SK-N-SH treated with all-trans-retinoic acid at 6 μM for 48 hours (cell line): ENCODE data around the gene TLCD5.

Experiments used
- ATAC-seq: fragments of 200-7000 bp; cut with Tn5 transposase; 3 replicates; pipeline ENCODE4 v1.9.1; 2020; ENCODE audit warnings: mild to moderate bottlenecking, moderate library complexity
- ARNTL ChIP-seq: fragments of 450-650 bp; formaldehyde crosslinking; IDR thresholded peaks from 2 replicates; pipeline ENCODE4 v1.5.0; 2020; ENCODE audit warnings: low read depth, mild to moderate bottlenecking, moderate library complexity, borderline replicate concordance
- BACH2 ChIP-seq: fragments of 250-450 bp; sonication (Bioruptor Pico); IDR thresholded peaks from 2 replicates; pipeline ENCODE4 v1.9.0; 2021; ENCODE audit warnings: mild to moderate bottlenecking, borderline replicate concordance
- CREB5 ChIP-seq: fragments of 250-450 bp; sonication (Bioruptor Pico); IDR thresholded peaks from 2 replicates; pipeline ENCODE4 v1.5.1; 2020; ENCODE audit warnings: low read depth, mild to moderate bottlenecking, moderate library complexity
- CSDC2 ChIP-seq: fragments of 250-450 bp; sonication (Bioruptor Pico); IDR thresholded peaks from 2 replicates; pipeline ENCODE4 v1.5.0; 2020; ENCODE audit warnings: mild to moderate bottlenecking, moderate library complexity
- ESRRG ChIP-seq: fragments of 250-450 bp; sonication (Bioruptor Pico); IDR thresholded peaks from 2 replicates; pipeline ENCODE4 v1.6.1; 2021; ENCODE audit warnings: mild to moderate bottlenecking
- GLIS3 ChIP-seq: fragments of 250-450 bp; sonication (Bioruptor Pico); IDR thresholded peaks from 2 replicates; pipeline ENCODE4 v1.5.0; 2020; ENCODE audit warnings: mild to moderate bottlenecking, moderate library complexity
- ISL1 ChIP-seq: fragments of 250-450 bp; sonication (Bioruptor Pico); IDR thresholded peaks from 2 replicates; pipeline ENCODE4 v2.1.2; 2022; ENCODE audit warnings: mild to moderate bottlenecking, moderate library complexity
- OSR1 ChIP-seq: fragments of 250-450 bp; sonication (Bioruptor Pico); IDR thresholded peaks from 2 replicates; pipeline ENCODE4 v1.8.0; 2022; ENCODE audit warnings: moderate library complexity, mild to moderate bottlenecking, inconsistent platforms
- PATZ1 ChIP-seq: fragments of 250-450 bp; sonication (Bioruptor Pico); IDR thresholded peaks from 2 replicates; pipeline ENCODE4 v1.8.0; 2020; ENCODE audit warnings: mild to moderate bottlenecking, moderate library complexity, borderline replicate concordance
- PPARA ChIP-seq: fragments of 250-450 bp; sonication (Bioruptor Pico); IDR thresholded peaks from 2 replicates; pipeline ENCODE4 v1.5.0; 2020; ENCODE audit warnings: mild to moderate bottlenecking, borderline replicate concordance
- RARB ChIP-seq: fragments of 250-450 bp; sonication (Bioruptor Pico); IDR thresholded peaks from 2 replicates; pipeline ENCODE4 v1.8.0; 2021; ENCODE audit warnings: mild to moderate bottlenecking, moderate library complexity
- SNAI2 ChIP-seq: fragments of 250-450 bp; sonication (Bioruptor Pico); IDR thresholded peaks from 2 replicates; pipeline ENCODE4 v1.5.0; 2020; ENCODE audit warnings: mild to moderate bottlenecking, moderate library complexity
- TCF4 ChIP-seq: fragments of 250-450 bp; sonication (Bioruptor Pico); IDR thresholded peaks from 2 replicates; pipeline ENCODE4 v1.8.0; 2021; ENCODE audit warnings: mild to moderate bottlenecking, moderate library complexity, borderline replicate concordance
- TOX ChIP-seq: fragments of 250-450 bp; sonication (Bioruptor Pico); IDR thresholded peaks from 2 replicates; pipeline ENCODE4 v1.8.0; 2021; ENCODE audit warnings: mild to moderate bottlenecking, moderate library complexity, borderline replicate concordance
- TSHZ2 ChIP-seq: fragments of 250-450 bp; sonication (Bioruptor Pico); IDR thresholded peaks from 2 replicates; pipeline ENCODE4 v1.5.0; 2020; ENCODE audit warnings: mild to moderate bottlenecking, moderate library complexity
- ZC3H10 ChIP-seq: fragments of 250-450 bp; sonication (Bioruptor Pico); IDR thresholded peaks from 2 replicates; pipeline ENCODE4 v1.5.1; 2021; ENCODE audit warnings: mild to moderate bottlenecking, moderate library complexity
- ZFP3 ChIP-seq: fragments of 250-450 bp; sonication (Bioruptor Pico); IDR thresholded peaks from 2 replicates; pipeline ENCODE4 v1.5.0; 2020; ENCODE audit warnings: mild to moderate bottlenecking, moderate library complexity
- ZFP30 ChIP-seq: fragments of 450-650 bp; formaldehyde crosslinking; IDR thresholded peaks from 2 replicates; pipeline ENCODE4 v1.5.0; 2022; ENCODE audit warnings: mild to moderate bottlenecking, moderate library complexity
- ZNF565 ChIP-seq: fragments of 450-650 bp; formaldehyde crosslinking; conservative IDR thresholded peaks from 2 replicates; pipeline ENCODE4 v1.5.0; 2020; ENCODE audit warnings: low read depth, mild to moderate bottlenecking, moderate library complexity
- ZNF70 ChIP-seq: fragments of 450-650 bp; formaldehyde crosslinking; IDR thresholded peaks from 2 replicates; pipeline ENCODE4 v1.5.0; 2020; ENCODE audit warnings: mild to moderate bottlenecking, moderate library complexity
- ZNF8 ChIP-seq: fragments of 450-650 bp; formaldehyde crosslinking; IDR thresholded peaks from 2 replicates; pipeline ENCODE4 v1.5.0; 2020; ENCODE audit warnings: mild to moderate bottlenecking, moderate library complexity
- TF ChIP-seq, protein P1 (sequence below): fragments of 250-450 bp; sonication (Bioruptor Pico); IDR thresholded peaks from 2 replicates; pipeline ENCODE4 v1.5.1; 2021; ENCODE audit warnings: mild to moderate bottlenecking, moderate library complexity

Gene TLCD5

GRCh38 chr11:120283124-120283523, 42.0 kb upstream of the TLCD5 start:
- no peak for TF ChIP-seq ZNF8 (CRISPR knock-in tag)
- no peak for ATAC-seq

DNA sequence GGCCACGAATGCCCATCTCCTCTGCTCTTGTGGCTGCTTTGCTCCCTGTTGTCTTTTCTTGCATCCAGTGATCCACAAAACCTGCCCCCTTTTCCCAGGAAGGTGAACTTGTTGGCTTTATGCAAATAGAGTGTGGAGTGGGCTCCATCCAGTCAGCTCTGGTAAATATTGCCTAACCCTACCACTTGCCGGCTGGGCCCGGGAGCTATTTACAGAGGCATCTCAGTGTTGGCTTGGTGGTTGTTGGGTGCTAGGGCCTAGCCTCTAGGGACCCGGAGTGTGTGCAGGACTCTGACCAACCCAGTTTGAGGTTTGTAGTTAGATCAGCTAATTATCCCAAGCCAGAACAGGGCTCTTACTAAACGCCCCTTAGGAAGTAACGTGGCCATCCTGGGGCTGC, 40.8 kb upstream of the TLCD5 start:
- no peak for TF ChIP-seq CREB5 (CRISPR knock-in tag)
- no peak for TF ChIP-seq TOX (CRISPR knock-in tag)
- TF ChIP-seq GLIS3, result no peak
- TF ChIP-seq ESRRG (CRISPR knock-in tag), result no peak
- no peak for TF ChIP-seq PPARA (CRISPR knock-in tag)
- TF ChIP-seq ZFP30 (CRISPR knock-in tag), result no peak
- no peak for TF ChIP-seq ZNF565 (CRISPR knock-in tag)
- no peak for TF ChIP-seq OSR1 (CRISPR knock-in tag)
- TF ChIP-seq BACH2 (CRISPR knock-in tag), result no peak
- no peak for TF ChIP-seq ISL1 (CRISPR knock-in tag)
- no peak for TF ChIP-seq ZFP3 (CRISPR knock-in tag)
- TF ChIP-seq SNAI2 (CRISPR knock-in tag), result no peak
- no peak for TF ChIP-seq CSDC2 (CRISPR knock-in tag)
- TF ChIP-seq, protein P1, sequence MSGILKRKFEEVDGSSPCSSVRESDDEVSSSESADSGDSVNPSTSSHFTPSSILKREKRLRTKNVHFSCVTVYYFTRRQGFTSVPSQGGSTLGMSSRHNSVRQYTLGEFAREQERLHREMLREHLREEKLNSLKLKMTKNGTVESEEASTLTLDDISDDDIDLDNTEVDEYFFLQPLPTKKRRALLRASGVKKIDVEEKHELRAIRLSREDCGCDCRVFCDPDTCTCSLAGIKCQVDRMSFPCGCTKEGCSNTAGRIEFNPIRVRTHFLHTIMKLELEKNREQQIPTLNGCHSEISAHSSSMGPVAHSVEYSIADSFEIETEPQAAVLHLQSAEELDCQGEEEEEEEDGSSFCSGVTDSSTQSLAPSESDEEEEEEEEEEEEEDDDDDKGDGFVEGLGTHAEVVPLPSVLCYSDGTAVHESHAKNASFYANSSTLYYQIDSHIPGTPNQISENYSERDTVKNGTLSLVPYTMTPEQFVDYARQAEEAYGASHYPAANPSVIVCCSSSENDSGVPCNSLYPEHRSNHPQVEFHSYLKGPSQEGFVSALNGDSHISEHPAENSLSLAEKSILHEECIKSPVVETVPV, result no peak
- TF ChIP-seq TCF4 (CRISPR knock-in tag), result no peak
- TF ChIP-seq ZNF8 (CRISPR knock-in tag), result no peak
- TF ChIP-seq ZNF70 (CRISPR knock-in tag), result no peak
- no peak for TF ChIP-seq RARB
- TF ChIP-seq ZC3H10 (CRISPR knock-in tag), result no peak
- TF ChIP-seq, all 23 proteins: peak for 0

GRCh38 chr11:120285256-120285655, 39.8 kb upstream of the TLCD5 start:
- peak; percentile 68 for ATAC-seq
- TF ChIP-seq TSHZ2 (CRISPR knock-in tag), result no peak
- TF ChIP-seq TCF4 (CRISPR knock-in tag), result peak; percentile 65
- no peak for TF ChIP-seq OSR1 (CRISPR knock-in tag)

More for the DNA sequence above, 40.8 kb upstream of the TLCD5 start:
- ATAC-seq, result no peak

- TF ChIP-seq RARB (no peak), OSR1 (CRISPR knock-in tag) (no peak), TCF4 (CRISPR knock-in tag) (no peak), ZFP3 (CRISPR knock-in tag) (no peak)
- TF ChIP-seq, all 23 proteins: peak for 0
- ATAC-seq, result no peak
Observed at GRCh38 chr11:120288021-120288420, 37.1 kb upstream of the TLCD5 start.

- TF ChIP-seq RARB (no peak), PPARA (CRISPR knock-in tag) (no peak), CREB5 (CRISPR knock-in tag) (no peak), TCF4 (CRISPR knock-in tag) (no peak), SNAI2 (CRISPR knock-in tag) (no peak), ZC3H10 (CRISPR knock-in tag) (no peak), OSR1 (CRISPR knock-in tag) (no peak), GLIS3 (no peak), BACH2 (CRISPR knock-in tag) (no peak), ZNF565 (CRISPR knock-in tag) (no peak), ZNF70 (CRISPR knock-in tag) (no peak), TSHZ2 (CRISPR knock-in tag) (no peak), TOX (CRISPR knock-in tag) (no peak), PATZ1 (CRISPR knock-in tag) (no peak), ARNTL (CRISPR knock-in tag) (no peak), ISL1 (CRISPR knock-in tag) (no peak)
- TF ChIP-seq, all 23 proteins: peak for 0
- ATAC-seq, result no peak
Observed at GRCh38 chr11:120289426-120289825, 35.7 kb upstream of the TLCD5 start.
